SKM-1 (cell line): ENCODE results near the gene USP47.

Source experiments
- DNase-seq: peaks from one replicate; lab custom pipeline; 2025; ENCODE audit not compliant: unreplicated experiment; lab: John Stamatoyannopoulos, UW

Gene USP47

GRCh38 chr11:11979488-11980117, 137.8 kb downstream of the USP47 start:
- DNase-seq: no peak

GRCh38 chr11:11980200-11980599, 138.4 kb downstream of the USP47 start:
- no peak for DNase-seq

GRCh38 chr11:11980841-11981308, 139.1 kb downstream of the USP47 start:
- DNase-seq: no peak

GRCh38 chr11:11981364-11981763, 139.6 kb downstream of the USP47 start:
- no peak for DNase-seq

- DNase-seq: no peak
Observed at GRCh38 chr11:11981840-11982239, 140.1 kb downstream of the USP47 start.

GRCh38 chr11:11982461-11982860, 140.7 kb downstream of the USP47 start:
- no peak for DNase-seq

- no peak for DNase-seq
Observed at GRCh38 chr11:11982975-11983374, 141.2 kb downstream of the USP47 start.

- no peak for DNase-seq
Observed at GRCh38 chr11:11983427-11983826, 141.7 kb downstream of the USP47 start.

- no peak for DNase-seq
Observed at GRCh38 chr11:11984563-11984962, 142.8 kb downstream of the USP47 start.

- no peak for DNase-seq
Observed at GRCh38 chr11:11985016-11985715, 143.4 kb downstream of the USP47 start.

GRCh38 chr11:11985954-11986949, 144.5 kb downstream of the USP47 start:
- no peak for DNase-seq

GRCh38 chr11:11987503-11988022, 145.8 kb downstream of the USP47 start:
- no peak for DNase-seq

GRCh38 chr11:11988099-11988651, 146.4 kb downstream of the USP47 start:
- no peak for DNase-seq

GRCh38 chr11:11988681-11989261, 147.0 kb downstream of the USP47 start:
- DNase-seq: no peak

GRCh38 chr11:11989774-11990744, 148.3 kb downstream of the USP47 start:
- no peak for DNase-seq

GRCh38 chr11:11992257-11993212, 150.8 kb downstream of the USP47 start:
- no peak for DNase-seq

GRCh38 chr11:11993839-11994238, 152.1 kb downstream of the USP47 start:
- DNase-seq: no peak

- no peak for DNase-seq
Observed at GRCh38 chr11:11995601-11996000, 153.8 kb downstream of the USP47 start.
